H1 (cell line): Measurements from ENCODE around the gene ALG11. TPM values are rescaled to one million over a fixed set of nuclear protein-coding genes. Genes with fewer than 3 reads are reported as not detected.

Experiments
- ATF3 ChIP-seq: IDR thresholded peaks from 2 replicates; pipeline ENCODE4 v1.6.1; 2011; ENCODE audit warnings: low read depth, mild to moderate bottlenecking, low read length; ENCODE audit not compliant: insufficient read depth
- BACH1 ChIP-seq: IDR thresholded peaks from 2 replicates; pipeline ENCODE4 v1.6.1; 2012; ENCODE audit warnings: low read length, improper control_type of control experiment
- BCL11A ChIP-seq, 2 experiments: IDR thresholded peaks; one replicate each; pipeline ENCODE4 v1.6.1; 2011; ENCODE audit warnings: low read depth in 2 of 2, low read length in 2 of 2, mild to moderate bottlenecking in 2 of 2
- CBX5 ChIP-seq: fragments of 300-800, 300-1000 bp; sonication (generic); IDR thresholded peaks from 2 replicates; pipeline ENCODE4 v1.7.1; 2016; ENCODE audit warnings: antibody characterized with exemption, low read length, low read depth
- CHD1 ChIP-seq: IDR thresholded peaks from 2 replicates; pipeline ENCODE4 v1.6.1; 2012; ENCODE audit warnings: low read depth, low read length, improper control_type of control experiment
- EGR1 ChIP-seq: IDR thresholded peaks from 2 replicates; pipeline ENCODE4 v1.6.1; 2011; ENCODE audit warnings: low read depth, low read length, borderline replicate concordance
- GABPA ChIP-seq: IDR thresholded peaks from 2 replicates; pipeline ENCODE4 v1.6.1; 2011; ENCODE audit warnings: mild to moderate bottlenecking, low read length, moderate library complexity, borderline replicate concordance; ENCODE audit not compliant: insufficient read depth
- KDM5A ChIP-seq: fragments of 200-600 bp; IDR thresholded peaks from 2 replicates; pipeline ENCODE4 v1.7.1; 2012; ENCODE audit warnings: mild to moderate bottlenecking, low read length, inconsistent platforms, mixed read lengths
- MAX ChIP-seq: IDR thresholded peaks from 2 replicates; pipeline ENCODE4 v1.6.1; 2012; ENCODE audit warnings: inconsistent platforms
- SP2 ChIP-seq: IDR thresholded peaks from 2 replicates; pipeline ENCODE4 v1.6.1; 2012; ENCODE audit warnings: mild to moderate bottlenecking, low read length, inconsistent platforms
- TEAD4 ChIP-seq: IDR thresholded peaks from 2 replicates; pipeline ENCODE4 v1.6.1; 2012; ENCODE audit warnings: low read depth, low read length, inconsistent platforms, mixed read lengths
- YY1 ChIP-seq: IDR thresholded peaks from 2 replicates; pipeline ENCODE4 v1.6.1; 2011; ENCODE audit warnings: low read depth, mild to moderate bottlenecking, low read length
- polyA plus RNA-seq, 7 experiments: library from polyadenylated mRNA; depleted of rRNA in 3 of 7; stranded (reverse) in 5 of 7; unstranded in 2 of 7; fragments of >200 nt in 5 of 7; fragments of 200-250 nt in 2 of 7; gene quantifications; 1 replicate in 5 of 7; 2 replicates in 1 of 7; 4 replicates in 1 of 7; pipeline versions ENCODE4 v1.2.1 to v1.2.3, GENCODE V29; 2011 to 2013; ENCODE audit warnings: missing spikeins in 2 of 7, mixed read lengths in 2 of 7
- total RNA-seq: library from RNA; stranded (reverse); fragmentation: NEBNext Ultra II Directional; extraction: Animal tissue kit (Norgen Biotek cat#: 25700); gene quantifications from 2 replicates; pipeline ENCODE4 v1.2.1, GENCODE V29; 2021

ALG11 gene
- total and polyA plus RNA-seq, 2 of the 8 experiments (the other 6 are each of a cell fraction or from before 2014, with no cell fraction given) = 5.2 to 39.9 TPM

GRCh38 chr13:52011632-52012511 lies at the start of gene ALG11 (continued):
- TF ChIP-seq BACH1 (peak; percentile 62), EGR1 (peak; percentile 74), CHD1 (no peak), YY1 (peak; percentile 95), SP2 (peak; percentile 62), CBX5 (no peak), MAX (peak; percentile 31; the same call in 1 of the 2 replicates), BCL11A (IDR thresholded peaks at IDR 0.05; ENCODE audit: low read depth in 2 of 2, low read length in 2 of 2) (no peak), ATF3 (no peak), GABPA (no peak), TEAD4 (no peak), KDM5A (peak; percentile 95)
